EH (cell line): ENCODE results near the gene NSMCE1.
A peak's percentile ranks its signal among the peaks of the same experiment; 100 is the strongest.
"Not testable (repeated sequence)": the region's sequence is repeated elsewhere in the genome, so short reads cannot be mapped to it uniquely, and the experiment has no call there.

Source experiments
- DNase-seq: peaks from one replicate; pipeline ENCODE4 v3.0.0-alpha.2; 2015; ENCODE audit warnings: low read depth

The NSMCE1 gene

GRCh38 chr16:27303256-27304100, 34.9 kb upstream of the NSMCE1 start:
- DNase-seq: no peak

- no peak for DNase-seq
These were observed 33.6 kb upstream of the NSMCE1 start for GRCh38 chr16:27302126-27302525.

GRCh38 chr16:27301236-27301861, 32.8 kb upstream of the NSMCE1 start:
- DNase-seq: no peak

GRCh38 chr16:27298132-27298531, 29.6 kb upstream of the NSMCE1 start:
- no peak for DNase-seq

- no peak for DNase-seq
These were observed 24.8 kb upstream of the NSMCE1 start for GRCh38 chr16:27293343-27293742.

GRCh38 chr16:27291722-27292240, 23.2 kb upstream of the NSMCE1 start:
- DNase-seq: no peak

- no peak for DNase-seq
These were observed 22.5 kb upstream of the NSMCE1 start for GRCh38 chr16:27291106-27291505.

GRCh38 chr16:27290562-27290961, 22.0 kb upstream of the NSMCE1 start:
- no peak for DNase-seq

- DNase-seq: peak; percentile 25
These were observed 21.1 kb upstream of the NSMCE1 start for GRCh38 chr16:27289669-27290068.

GRCh38 chr16:27288313-27288712, 19.7 kb upstream of the NSMCE1 start:
- DNase-seq: not testable (repeated sequence)

- no peak for DNase-seq
These were observed 19.3 kb upstream of the NSMCE1 start for GRCh38 chr16:27287887-27288286.

GRCh38 chr16:27287051-27287811, 18.7 kb upstream of the NSMCE1 start:
- peak; percentile 28 for DNase-seq

- DNase-seq: peak; percentile 98
These were observed 17.9 kb upstream of the NSMCE1 start for GRCh38 chr16:27286451-27286850.

GRCh38 chr16:27285676-27286196, 17.2 kb upstream of the NSMCE1 start:
- no peak for DNase-seq

GRCh38 chr16:27284865-27285675, 16.5 kb upstream of the NSMCE1 start:
- DNase-seq: no peak

- no peak for DNase-seq
These were observed 12.7 kb upstream of the NSMCE1 start for GRCh38 chr16:27281243-27281642.

GRCh38 chr16:27275394-27275793, 6.8 kb upstream of the NSMCE1 start:
- no peak for DNase-seq

- not testable (repeated sequence) for DNase-seq
These were observed 5.9 kb upstream of the NSMCE1 start for GRCh38 chr16:27274424-27274874.

GRCh38 chr16:27273670-27274423, 5.3 kb upstream of the NSMCE1 start:
- DNase-seq: peak; percentile 58

- DNase-seq: no peak
These were observed 4.7 kb upstream of the NSMCE1 start for GRCh38 chr16:27273330-27273669.

GRCh38 chr16:27272697-27273096, 4.1 kb upstream of the NSMCE1 start:
- not testable (repeated sequence) for DNase-seq
